PC-9 (cell line): ENCODE data around the gene KCNMB2. TPM values are rescaled to one million over a fixed set of nuclear protein-coding genes. Genes with fewer than 3 reads are reported as not detected.

Experiments used
- BruUV-seq: library from RNA; stranded (reverse); fragments of 400-500 nt; replicated peaks from 2 replicates; lab custom pipeline; 2021; lab: Mats Ljungman, UMichigan
- CTCF ChIA-PET: fragments of 300-600 bp; sonication (Branson Sonifier 250); formaldehyde crosslinking; loops from one replicate; lab custom pipeline; 2022; ENCODE audit warnings: antibody characterized with exemption; lab: Charles Lee
- POLR2A ChIA-PET: fragments of 300-600 bp; sonication (Branson Sonifier 250); formaldehyde crosslinking; loops from one replicate; lab custom pipeline; 2022; ENCODE audit warnings: antibody characterized with exemption; ENCODE audit not compliant: unreplicated experiment; lab: Charles Lee
- DNase-seq, 2 experiments: peaks; one replicate each; pipeline versions ENCODE4 v3.0.0 to v3.0.0-alpha.2; 2015 to 2022; ENCODE audit warnings: mixed read lengths in 1 of 2
- H2AFZ ChIP-seq: fragments of 200-600 bp; sonication (generic); 2 replicates; pipeline ENCODE4 v1.8.1; 2017; ENCODE audit warnings: antibody characterized with exemption
- H3F3A ChIP-seq: fragments of 200-600 bp; sonication (generic); 2 replicates; pipeline ENCODE4 v1.8.1; 2017; ENCODE audit warnings: antibody characterized with exemption, mild to moderate bottlenecking, low read depth; ENCODE audit not compliant: insufficient read depth
- H3K27ac ChIP-seq: fragments of 200-600 bp; sonication (generic); 2 replicates; pipeline ENCODE4 v1.6.1; 2016; ENCODE audit warnings: mixed run types
- H3K27me3 ChIP-seq: fragments of 200-600 bp; sonication (generic); 2 replicates; pipeline ENCODE4 v1.6.1; 2016; ENCODE audit warnings: low read depth, mixed run types; ENCODE audit not compliant: insufficient read depth
- H3K36me3 ChIP-seq: fragments of 200-600 bp; sonication (generic); 2 replicates; pipeline ENCODE4 v1.6.1; 2016; ENCODE audit warnings: low read depth, mixed run types
- H3K4me1 ChIP-seq: fragments of 200-600 bp; sonication (generic); replicated peaks from 2 replicates; pipeline ENCODE4 v1.6.1; 2016; ENCODE audit warnings: mixed run types; ENCODE audit not compliant: insufficient read depth
- H3K4me2 ChIP-seq: fragments of 200-600 bp; sonication (generic); 2 replicates; pipeline ENCODE4 v1.6.1; 2017; ENCODE audit warnings: mixed run types
- H3K4me3 ChIP-seq: fragments of 200-600 bp; sonication (generic); 2 replicates; pipeline ENCODE4 v1.6.1; 2016; ENCODE audit warnings: mixed run types
- H3K79me2 ChIP-seq: fragments of 200-600 bp; sonication (generic); 2 replicates; pipeline ENCODE4 v1.6.1; 2017; ENCODE audit warnings: low read depth, mixed run types
- H3K9me2 ChIP-seq: fragments of 200-600 bp; sonication (generic); 2 replicates; pipeline ENCODE4 v1.8.1; 2017; ENCODE audit warnings: mild to moderate bottlenecking; ENCODE audit not compliant: insufficient read depth
- H3K9me3 ChIP-seq: fragments of 200-600 bp; sonication (generic); 2 replicates; pipeline ENCODE4 v1.8.1; 2016; ENCODE audit warnings: low read depth; ENCODE audit not compliant: insufficient read depth
- H4K20me1 ChIP-seq: fragments of 200-600 bp; sonication (generic); 2 replicates; pipeline ENCODE4 v1.8.1; 2017; ENCODE audit not compliant: insufficient read depth
- EZH2 ChIP-seq: fragments of 200-600 bp; sonication (generic); IDR thresholded peaks from 2 replicates; pipeline ENCODE4 v1.8.0; 2017; ENCODE audit warnings: antibody characterized with exemption, low read depth
- intact Hi-C: fragments of 100-400 bp; cut with micrococcal nuclease; formaldehyde crosslinking; loops from one replicate; pipeline ENCODE4 v1.10.0; 2022; ENCODE audit not compliant: unreplicated experiment
- total RNA-seq: library from RNA; stranded (reverse); gene quantifications from 2 replicates; pipeline ENCODE4 v1.2.3, GENCODE V29; 2021
- TF ChIP-seq, protein P1 (sequence below): fragments of 200-600 bp; sonication (generic); conservative IDR thresholded peaks from 2 replicates; pipeline ENCODE4 v1.6.1; 2017; ENCODE audit warnings: mixed run types, antibody characterized with exemption, mild to moderate bottlenecking, moderate library complexity

The KCNMB2 gene
- total RNA-seq, 1 experiment from 2014 or later = not detected

DNA sequence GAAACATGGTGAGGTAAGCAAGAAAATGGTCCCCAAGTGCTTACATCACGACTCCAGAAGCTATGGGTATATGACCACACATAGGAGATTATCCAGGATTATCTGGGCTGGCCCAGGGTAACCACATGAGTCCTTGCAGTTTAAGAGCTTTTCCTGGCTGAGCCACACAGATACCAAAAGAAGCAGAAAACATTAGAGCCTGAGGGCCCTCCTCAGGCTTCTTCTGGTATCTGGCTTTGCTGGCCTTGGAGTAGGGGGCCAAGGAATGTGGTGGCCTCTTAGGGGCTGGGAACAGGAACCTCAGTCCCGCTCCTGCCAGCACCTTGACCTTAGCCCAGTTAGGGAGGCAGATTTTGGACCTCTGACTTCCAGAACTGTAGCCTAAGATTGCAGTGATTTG lies 259.1 kb downstream of the KCNMB2 start:
- no peak for DNase-seq
- CTCF ChIA-PET = no interaction called here
- POLR2A ChIA-PET = no interaction called here

DNA sequence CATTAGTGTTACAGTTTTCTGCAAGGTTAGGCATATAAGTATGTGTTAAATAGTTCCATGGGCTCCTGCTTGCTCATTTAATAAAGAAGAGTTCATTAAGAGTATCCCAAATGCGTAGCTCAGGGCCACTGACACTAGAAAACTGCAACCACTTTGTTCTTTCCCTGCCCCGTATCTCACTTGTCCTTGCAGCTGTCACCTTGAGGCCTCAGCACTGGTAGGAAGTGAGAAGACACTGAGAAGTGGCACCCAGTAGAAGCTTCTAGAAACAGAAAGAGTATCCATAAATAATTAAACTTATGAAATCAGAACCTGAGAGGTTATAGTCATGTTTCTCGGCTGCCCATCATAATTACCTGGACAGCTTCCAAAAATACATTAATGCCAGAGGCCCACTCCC lies 266.0 kb downstream of the KCNMB2 start:
- Histone ChIP-seq H3K79me2 (no peaks in the 10 kb centered on the region), H3K4me2 (no peak overlapping the region), H4K20me1 (no peaks in the 10 kb centered on the region), H3K9me3 (no peaks in the 10 kb centered on the region), H3K9me2 (no peaks in the 10 kb centered on the region), H3K4me3 (no peak overlapping the region), H2AFZ (no peak overlapping the region), H3K4me1 (no peaks in the 10 kb centered on the region), H3F3A (no peaks in the 10 kb centered on the region), H3K36me3 (no peaks in the 10 kb centered on the region), H3K27ac (no peak overlapping the region), H3K27me3 (no peaks in the 10 kb centered on the region)
- no TSS peak for BruUV-seq
- intact Hi-C loops = no loop called here
- TF ChIP-seq, protein P1, sequence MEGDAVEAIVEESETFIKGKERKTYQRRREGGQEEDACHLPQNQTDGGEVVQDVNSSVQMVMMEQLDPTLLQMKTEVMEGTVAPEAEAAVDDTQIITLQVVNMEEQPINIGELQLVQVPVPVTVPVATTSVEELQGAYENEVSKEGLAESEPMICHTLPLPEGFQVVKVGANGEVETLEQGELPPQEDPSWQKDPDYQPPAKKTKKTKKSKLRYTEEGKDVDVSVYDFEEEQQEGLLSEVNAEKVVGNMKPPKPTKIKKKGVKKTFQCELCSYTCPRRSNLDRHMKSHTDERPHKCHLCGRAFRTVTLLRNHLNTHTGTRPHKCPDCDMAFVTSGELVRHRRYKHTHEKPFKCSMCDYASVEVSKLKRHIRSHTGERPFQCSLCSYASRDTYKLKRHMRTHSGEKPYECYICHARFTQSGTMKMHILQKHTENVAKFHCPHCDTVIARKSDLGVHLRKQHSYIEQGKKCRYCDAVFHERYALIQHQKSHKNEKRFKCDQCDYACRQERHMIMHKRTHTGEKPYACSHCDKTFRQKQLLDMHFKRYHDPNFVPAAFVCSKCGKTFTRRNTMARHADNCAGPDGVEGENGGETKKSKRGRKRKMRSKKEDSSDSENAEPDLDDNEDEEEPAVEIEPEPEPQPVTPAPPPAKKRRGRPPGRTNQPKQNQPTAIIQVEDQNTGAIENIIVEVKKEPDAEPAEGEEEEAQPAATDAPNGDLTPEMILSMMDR = no peak
- TF ChIP-seq EZH2 = no peak
- ChIA-PET POLR2A (no interaction called here), CTCF (no interaction called here)
- no peak for DNase-seq

More for the DNA sequence above, 259.1 kb downstream of the KCNMB2 start:
- intact Hi-C loops = no loop called here
- no peaks in the 10 kb centered on the region for H3K9me3 ChIP-seq
- BruUV-seq = no TSS peak
- peaks cover 5% of the 10 kb centered on the region; the same call in 1 of the 2 replicates for H3K9me2 ChIP-seq
- no peaks in the 10 kb centered on the region for H3K27me3 ChIP-seq
- TF ChIP-seq, protein P1 = no peak
- no peak for TF ChIP-seq EZH2
- no peak overlapping the region for H2AFZ ChIP-seq
- H4K20me1 ChIP-seq = no peaks in the 10 kb centered on the region
- no peak overlapping the region for H3K4me3 ChIP-seq
- H3K27ac ChIP-seq = no peak overlapping the region
- no peaks in the 10 kb centered on the region for H3K79me2 ChIP-seq
- no peak overlapping the region for H3K4me2 ChIP-seq
- no peaks in the 10 kb centered on the region for H3K4me1 ChIP-seq
- H3K36me3 ChIP-seq = no peaks in the 10 kb centered on the region
- H3F3A ChIP-seq = no peaks in the 10 kb centered on the region

DNA sequence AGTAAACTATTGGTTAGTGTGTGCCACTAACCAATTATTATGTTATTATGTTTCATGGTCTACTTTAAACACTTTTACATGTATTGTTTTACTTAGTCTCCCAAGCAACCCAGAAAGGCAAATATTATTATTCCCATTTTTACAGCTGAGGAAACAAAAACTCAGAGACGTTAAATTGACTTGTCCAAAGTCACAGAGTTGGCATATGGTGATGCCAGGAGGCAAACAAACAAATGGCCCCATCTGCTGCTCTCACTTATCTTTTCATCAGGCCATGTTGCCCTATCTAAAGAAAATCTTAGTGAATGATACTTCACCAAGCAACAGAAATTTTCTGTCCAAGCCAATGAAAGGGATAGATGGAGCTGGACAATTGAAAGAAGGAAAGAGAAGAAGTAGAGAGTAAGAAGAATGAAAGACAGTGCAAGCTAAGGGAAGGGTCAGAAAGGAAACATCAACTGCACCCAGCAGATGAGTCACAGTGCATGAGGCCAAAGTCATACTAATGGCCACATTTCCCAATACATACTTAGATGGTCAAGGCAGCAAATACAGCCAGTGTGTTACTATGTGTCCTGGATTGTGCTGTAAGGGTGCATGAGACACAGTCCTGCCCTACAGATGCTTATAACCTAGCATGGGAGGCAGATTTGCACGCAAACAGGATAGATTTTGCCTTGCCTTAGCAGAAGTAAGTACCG lies 266.9 kb downstream of the KCNMB2 start:
- Histone ChIP-seq H3K36me3 (no peaks in the 10 kb centered on the region), H3K4me2 (no peak overlapping the region), H3K9me2 (no peaks in the 10 kb centered on the region), H3K79me2 (no peaks in the 10 kb centered on the region), H3F3A (no peaks in the 10 kb centered on the region), H3K27ac (no peak overlapping the region), H3K4me1 (no peaks in the 10 kb centered on the region), H3K4me3 (no peak overlapping the region), H3K27me3 (no peaks in the 10 kb centered on the region), H2AFZ (no peak overlapping the region), H4K20me1 (no peaks in the 10 kb centered on the region), H3K9me3 (no peaks in the 10 kb centered on the region)
- ChIA-PET CTCF (no interaction called here), POLR2A (no interaction called here)
- intact Hi-C loops = no loop called here
- no peak for TF ChIP-seq EZH2
- TF ChIP-seq, protein P1 = no peak
- BruUV-seq = no TSS peak
- DNase-seq = no peak
